A549 (cell line): ENCODE data around the gene MYT1. TPM values are rescaled to one million over a fixed set of nuclear protein-coding genes. Genes with fewer than 3 reads are reported as not detected.

ENCODE experiments used
- ATAC-seq, 2 experiments: fragments of 200-7000 bp in 1 of 2; fragments of >200 bp in 1 of 2; cut with Nextera tagmentation in 1 of 2; cut with Tn5 transposase in 1 of 2; 3 replicates each; pipeline versions ENCODE4 v1.8.0 to v1.9.1; 2018 to 2020; ENCODE audit warnings: mild to moderate bottlenecking in 1 of 2, moderate library complexity in 1 of 2
- CTCF ChIA-PET: fragments of 300-600 bp; sonication (Branson Sonifier 250); formaldehyde crosslinking; extraction: SDS; loops from one replicate; lab custom pipeline; 2021; ENCODE audit warnings: antibody characterized with exemption, inconsistent platforms; lab: Yijun Ruan, JAX
- POLR2A ChIA-PET: fragments of 350-600 bp; formaldehyde crosslinking; extraction: SDS; loops from one replicate; lab custom pipeline; 2021; ENCODE audit warnings: antibody characterized with exemption, inconsistent platforms; lab: Yijun Ruan, JAX
- DNase-seq, 2 experiments: peaks; one replicate each; pipeline versions ENCODE4 v3.0.0 to v3.0.0-alpha.2; 2011 to 2016; ENCODE audit warnings: low read depth in 1 of 2, low spot score in 1 of 2
- FAIRE-seq: peaks from 2 replicates; lab custom pipeline; 2011; peaks lifted over from hg19 to GRCh38; lab: Jason Lieb, UNC
- H3K27ac ChIP-seq, 2 experiments: fragments of >200 bp; sonication (Bioruptor Twin); formaldehyde crosslinking; 3 replicates each; pipeline ENCODE4 v1.5.1; 2016 to 2017
- H3K4me1 ChIP-seq: fragments of >200 bp; sonication (Bioruptor Twin); formaldehyde crosslinking; 3 replicates; pipeline ENCODE4 v1.6.1; 2016
- H3K4me2 ChIP-seq: fragments of >200 bp; sonication (Bioruptor Twin); formaldehyde crosslinking; 3 replicates; pipeline ENCODE4 v1.6.1; 2016
- H3K4me3 ChIP-seq: fragments of >200 bp; sonication (Bioruptor Twin); formaldehyde crosslinking; 3 replicates; pipeline ENCODE4 v1.5.1; 2016
- H3K9me3 ChIP-seq: fragments of >200 bp; sonication (Bioruptor Twin); formaldehyde crosslinking; 3 replicates; pipeline ENCODE4 v1.6.1; 2016
- BCL3 ChIP-seq: fragments of >200 bp; sonication (Bioruptor Twin); formaldehyde crosslinking; IDR thresholded peaks from 3 replicates; pipeline ENCODE4 v1.6.1; 2016
- BHLHE40 ChIP-seq: IDR thresholded peaks from 2 replicates; pipeline ENCODE4 v1.6.1; 2012; ENCODE audit warnings: low read depth, low read length, inconsistent platforms
- CHD2 ChIP-seq: fragments of 150-350 bp; IDR thresholded peaks from 2 replicates; pipeline ENCODE4 v1.6.1; 2014; ENCODE audit warnings: low read length; ENCODE audit not compliant: partially characterized antibody
- CHD4 ChIP-seq: fragments of 200-600 bp; sonication (generic); IDR thresholded peaks from 2 replicates; pipeline ENCODE4 v1.6.1; 2016; ENCODE audit warnings: antibody characterized with exemption, mild to moderate bottlenecking, borderline replicate concordance
- CTCF ChIP-seq: fragments of >200 bp; sonication (Bioruptor Twin); formaldehyde crosslinking; IDR thresholded peaks from 3 replicates; pipeline ENCODE4 v1.5.1; 2016
- EHF ChIP-seq: fragments of 250-450 bp; sonication (Bioruptor Pico); IDR thresholded peaks from 2 replicates; pipeline ENCODE4 v1.5.0; 2020; ENCODE audit warnings: mild to moderate bottlenecking
- EHMT2 ChIP-seq: fragments of 200-600 bp; sonication (generic); IDR thresholded peaks from 2 replicates; pipeline ENCODE4 v1.6.1; 2016; ENCODE audit warnings: antibody characterized with exemption, low read depth, mild to moderate bottlenecking, moderate library complexity
- EP300 ChIP-seq, 2 experiments: fragments of >200 bp; sonication (Bioruptor Twin); formaldehyde crosslinking; IDR thresholded peaks; 2 replicates in 1 of 2; 3 replicates in 1 of 2; pipeline ENCODE4 v1.6.1; 2016 to 2017
- ESRRA ChIP-seq: fragments of 150-350 bp; IDR thresholded peaks from 2 replicates; pipeline ENCODE4 v1.6.1; 2014; ENCODE audit warnings: mild to moderate bottlenecking, low read length, borderline replicate concordance
- FOSB ChIP-seq: fragments of 250-450 bp; sonication (Bioruptor Pico); IDR thresholded peaks from 2 replicates; pipeline ENCODE4 v1.5.0; 2020; ENCODE audit warnings: mild to moderate bottlenecking, moderate library complexity
- FOSL2 ChIP-seq, 2 experiments: fragments of 450-650 bp in 1 of 2; fragments of >200 bp in 1 of 2; sonication (Bioruptor Twin) in 1 of 2; formaldehyde crosslinking; IDR thresholded peaks; 2 replicates each; pipeline versions ENCODE4 v1.5.0 to v1.6.1; 2016 to 2020; ENCODE audit warnings: mild to moderate bottlenecking in 1 of 2, moderate library complexity in 1 of 2
- FOXS1 ChIP-seq: fragments of 250-450 bp; sonication (Bioruptor Pico); IDR thresholded peaks from 2 replicates; pipeline ENCODE4 v1.5.0; 2020; ENCODE audit warnings: mild to moderate bottlenecking, moderate library complexity
- GATA3 ChIP-seq: IDR thresholded peaks from 2 replicates; pipeline ENCODE4 v1.6.1; 2012; ENCODE audit warnings: borderline replicate concordance
- HDAC2 ChIP-seq: fragments of 200-600 bp; sonication (generic); IDR thresholded peaks from 2 replicates; pipeline ENCODE4 v1.6.1; 2016
- HES2 ChIP-seq: fragments of >200 bp; sonication (Bioruptor Twin); formaldehyde crosslinking; IDR thresholded peaks from 2 replicates; pipeline ENCODE4 v1.6.1; 2016
- HEYL ChIP-seq: fragments of 250-450 bp; sonication (Bioruptor Pico); IDR thresholded peaks from 2 replicates; pipeline ENCODE4 v1.8.0; 2021; ENCODE audit warnings: mild to moderate bottlenecking, moderate library complexity
- KDM1A ChIP-seq: fragments of 200-600 bp; sonication (generic); IDR thresholded peaks from 2 replicates; pipeline ENCODE4 v1.6.1; 2016; ENCODE audit warnings: low read depth, mild to moderate bottlenecking
- MYC ChIP-seq: IDR thresholded peaks from 2 replicates; pipeline ENCODE4 v1.6.1; 2012; ENCODE audit warnings: mild to moderate bottlenecking, inconsistent platforms, low read length, improper control_type of control experiment, borderline replicate concordance
- NFE2L2 ChIP-seq: fragments of 150-350 bp; conservative IDR thresholded peaks from 2 replicates; pipeline ENCODE4 v1.6.1; 2014; ENCODE audit warnings: low read length
- PBX3 ChIP-seq: IDR thresholded peaks from 2 replicates; pipeline ENCODE4 v1.6.1; 2012
- POLR2A ChIP-seq: IDR thresholded peaks from 2 replicates; pipeline ENCODE4 v1.6.1; 2012; ENCODE audit warnings: mild to moderate bottlenecking, low read length
- RAD21 ChIP-seq, 2 experiments: fragments of >200 bp in 1 of 2; sonication (Bioruptor Twin) in 1 of 2; formaldehyde crosslinking in 1 of 2; IDR thresholded peaks in 1 of 2; conservative IDR thresholded peaks in 1 of 2; 2 replicates in 1 of 2; 3 replicates in 1 of 2; pipeline ENCODE4 v1.6.1; 2012 to 2018; ENCODE audit warnings: inconsistent platforms in 1 of 2
- SMC3 ChIP-seq: fragments of >200 bp; sonication (Bioruptor Twin); formaldehyde crosslinking; IDR thresholded peaks from 3 replicates; pipeline ENCODE4 v1.6.1; 2018; ENCODE audit warnings: inconsistent platforms
- ZC3H11A ChIP-seq: fragments of 450-650 bp; IDR thresholded peaks from 2 replicates; pipeline ENCODE4 v1.6.1; 2014; ENCODE audit warnings: antibody characterized with exemption, mild to moderate bottlenecking
- ZNF302 ChIP-seq: fragments of 250-450 bp; sonication (Bioruptor Pico); IDR thresholded peaks from 2 replicates; pipeline ENCODE4 v1.9.0; 2021; ENCODE audit warnings: inconsistent platforms, mild to moderate bottlenecking, moderate library complexity
- ZSCAN20 ChIP-seq: fragments of 250-450 bp; sonication (Bioruptor Pico); IDR thresholded peaks from 2 replicates; pipeline ENCODE4 v1.8.0; 2022; ENCODE audit warnings: mild to moderate bottlenecking, moderate library complexity
- WGBS: methylation state at CpG from one replicate; pipeline ENCODE4 v1.1.6; 2017; ENCODE audit errors: missing lambda C conversion rate; 5-methylcytosine and 5-hydroxymethylcytosine counted together
- polyA plus RNA-seq, 4 experiments: library from polyadenylated mRNA; depleted of rRNA in 3 of 4; stranded (reverse); fragments of >200 nt; fragmentation: RNase III in 1 of 4; extraction: RNeasy Plus Mini Kit Qiagen cat#74134 plus additional on column Dnase treatment in 1 of 4; gene quantifications; 2 replicates in 3 of 4; 3 replicates in 1 of 4; pipeline ENCODE4 v1.2.3, GENCODE V29; 2011 to 2017

Gene MYT1
- polyA plus RNA-seq, 2 of the 4 experiments (the other 2 are of a cell fraction): 0.21 to 0.22 TPM

GRCh38 chr20:64236137-64237088, 72.2 kb downstream of the MYT1 start:
- ChIA-PET CTCF (interaction anchor here (1.1 kb wide), 1 partner anchor 8 kb away, joined by 3 read pairs; no protein-coding TSS in a partner anchor), POLR2A (no interaction called here)
- DNase-seq: no peak
- H3K4me2 ChIP-seq: no peak overlapping the region
- no peak for FAIRE-seq
- H3K4me1 ChIP-seq: no peaks in the 10 kb centered on the region
- ATAC-seq: no peak
- TF ChIP-seq FOSB (CRISPR knock-in tag): no peak
- TF ChIP-seq HDAC2: no peak
- no peak for TF ChIP-seq ZNF302 (CRISPR knock-in tag)
- no peak for TF ChIP-seq KDM1A
- no peak for TF ChIP-seq BCL3
- no peak for TF ChIP-seq ESRRA
- no peak for TF ChIP-seq NFE2L2
- no peak for TF ChIP-seq HES2
- H3K9me3 ChIP-seq: no peaks in the 10 kb centered on the region
- H3K4me3 ChIP-seq: no peak overlapping the region
- WGBS: 57% methylated on average over 9 of the region's 27 CpGs
- H3K27ac ChIP-seq: no peak overlapping the region

- no peaks in the 10 kb centered on the region for H3K9me3 ChIP-seq
- ATAC-seq (no peak), DNase-seq (no peak), FAIRE-seq (no peak)
- TF ChIP-seq RAD21 (conservative IDR thresholded peaks at IDR 0.05 in 1 of 2, IDR thresholded peaks at IDR 0.05 in 1 of 2): no peak
- TF ChIP-seq CTCF: no peak
- no peak for TF ChIP-seq CHD2
- TF ChIP-seq EP300 (IDR thresholded peaks at IDR 0.05): no peak
- TF ChIP-seq FOXS1 (CRISPR knock-in tag): no peak
- TF ChIP-seq MYC: no peak
- TF ChIP-seq KDM1A: no peak
- TF ChIP-seq SMC3: no peak
- no peak for TF ChIP-seq ZSCAN20 (CRISPR knock-in tag)
- no peak overlapping the region for H3K4me3 ChIP-seq
- WGBS: 83% methylated on average over 16 of the region's 17 CpGs
- H3K4me1 ChIP-seq: no peaks in the 10 kb centered on the region
- POLR2A ChIA-PET: no interaction called here
- no peak overlapping the region for H3K27ac ChIP-seq
- CTCF ChIA-PET: interaction anchor here (0.6 to 1.1 kb wide), 2 partner anchors 9 to 66 kb away, joined by 3 read pairs; no protein-coding TSS in a partner anchor
- H3K4me2 ChIP-seq: no peak overlapping the region
Measured at GRCh38 chr20:64237316-64237715, 73.1 kb downstream of the MYT1 start.

GRCh38 chr20:64238115-64238825, 74.0 kb downstream of the MYT1 start:
- 30% methylated on average over 11 of the region's 11 CpGs for WGBS
- Histone ChIP-seq H3K9me3 (no peaks in the 10 kb centered on the region), H3K4me1 (no peaks in the 10 kb centered on the region), H3K4me2 (no peak overlapping the region), H3K27ac (no peak overlapping the region), H3K4me3 (no peak overlapping the region)
- FAIRE-seq (no peak), ATAC-seq (peak in 1 of 2 experiments; percentile 24; a peak in 1 of 6 replicates), DNase-seq (no peak)
- ChIA-PET POLR2A (no interaction called here), CTCF (interaction anchor here (1.1 kb wide), 1 partner anchor 10 kb away, joined by 3 read pairs; no protein-coding TSS in a partner anchor)
- TF ChIP-seq HEYL (CRISPR knock-in tag) (no peak), FOSB (CRISPR knock-in tag) (no peak), BHLHE40 (no peak), GATA3 (no peak), HDAC2 (no peak), CHD4 (no peak), FOSL2 (IDR thresholded peaks at IDR 0.05) (no peak), FOSL2 (CRISPR knock-in tag; IDR thresholded peaks at IDR 0.05) (no peak), PBX3 (no peak), EHMT2 (no peak), BCL3 (no peak), POLR2A (no peak), EHF (CRISPR knock-in tag) (no peak), ZC3H11A (no peak)
